ENCODE measurements around the gene CISD1. TPM values are rescaled to one million over a fixed set of nuclear protein-coding genes. Genes with fewer than 3 reads are reported as not detected.
"Not testable (repeated sequence)": the region's sequence is repeated elsewhere in the genome, so short reads cannot be mapped to it uniquely, and the experiment has no call there.

Gene CISD1
- total RNA-seq, 2 donors from 2014 or later = 34.5 to 37.7 TPM

DNA sequence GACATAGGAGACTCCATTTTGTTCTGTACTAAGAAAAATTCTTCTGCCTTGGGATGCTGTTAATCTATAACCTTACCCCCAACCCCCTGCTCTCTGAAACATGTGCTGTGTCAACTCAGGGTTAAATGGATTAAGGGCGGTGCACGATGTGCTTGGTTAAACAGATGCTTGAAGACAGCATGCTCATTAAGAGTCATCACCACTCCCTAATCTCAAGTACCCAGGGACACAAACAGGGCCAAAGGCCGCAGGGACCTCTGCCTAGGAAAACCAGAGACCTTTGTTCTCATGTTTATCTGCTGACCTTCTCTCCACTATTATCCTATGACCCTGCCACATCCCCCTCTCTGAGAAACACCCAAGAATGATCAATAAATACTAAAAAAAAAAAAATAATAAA, 24.3 kb upstream of the CISD1 start:
- not testable (repeated sequence) for DNase-seq; ATAC-seq (replicated peaks in 1 of 2); H3K27me3 Mint-ChIP-seq (ENCODE audit: low read depth); H3K27ac Mint-ChIP-seq; H3K9me3 Mint-ChIP-seq; H3K4me3 Mint-ChIP-seq
- peaks cover 34% of the 10 kb centered on the region for H3K4me1 Mint-ChIP-seq (ENCODE audit: low read depth)
- peaks cover 4 to 13% of the 10 kb centered on the region in 2 donors for H3K36me3 Mint-ChIP-seq (ENCODE audit: insufficient read depth in 2 of 2)

DNA sequence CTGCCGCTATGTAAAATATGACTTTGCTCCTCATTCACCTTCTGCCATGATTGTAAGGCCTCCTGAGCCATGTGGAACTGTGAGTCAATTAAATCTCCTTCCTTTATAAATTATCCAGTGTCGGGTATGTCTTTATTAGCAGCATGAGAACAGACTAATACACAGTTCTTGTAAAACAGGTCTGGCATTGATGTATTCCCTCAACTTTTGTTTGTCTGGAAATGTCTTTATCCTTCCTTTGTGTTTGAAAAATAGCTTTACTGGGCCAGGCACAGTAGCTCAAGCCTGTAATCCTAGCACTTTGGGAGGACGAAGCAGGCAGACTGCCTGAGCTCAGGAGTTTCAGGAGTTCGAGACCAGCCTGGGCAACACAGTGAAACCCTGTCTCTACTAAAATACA, 15.8 kb upstream of the CISD1 start:
- DNase-seq = no peak
- Mint-ChIP-seq H3K4me1 (ENCODE audit: low read depth) (peaks cover 25% of the 10 kb centered on the region), H3K27me3 (ENCODE audit: low read depth) (no peaks in the 10 kb centered on the region), H3K4me3 (no peak overlapping the region), H3K27ac (no peak overlapping the region), H3K9me3 (peaks cover 5 to 6% of the 10 kb centered on the region in 2 donors), H3K36me3 (ENCODE audit: insufficient read depth in 2 of 2) (peaks cover 13 to 14% of the 10 kb centered on the region in 2 donors)
- ATAC-seq (replicated peaks in 1 of 2) = no peak

DNA sequence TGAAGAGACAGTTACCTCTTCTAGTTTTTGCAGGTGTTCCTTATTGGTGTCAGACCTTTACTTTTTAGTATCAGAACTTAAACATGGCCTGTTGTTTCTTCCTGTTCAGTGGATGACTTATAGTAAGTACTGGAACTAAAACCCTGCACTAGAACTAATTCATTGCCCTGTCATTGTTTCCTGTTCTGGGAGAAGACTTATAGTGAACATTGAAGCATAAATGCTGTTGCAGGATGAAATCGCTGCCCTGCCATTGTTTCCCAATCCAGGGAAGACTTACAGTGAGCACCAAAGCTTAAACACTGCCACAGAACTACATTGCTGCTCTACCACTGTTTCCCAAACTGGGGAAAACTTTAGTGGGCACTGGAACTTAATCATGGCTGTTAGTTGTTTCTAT, 14.3 kb upstream of the CISD1 start:
- Mint-ChIP-seq H3K4me1 (ENCODE audit: low read depth) (peaks cover 25% of the 10 kb centered on the region), H3K27ac (no peak overlapping the region), H3K9me3 (peaks cover 3 to 5% of the 10 kb centered on the region in 2 donors), H3K36me3 (ENCODE audit: insufficient read depth in 2 of 2) (peaks cover 10 to 17% of the 10 kb centered on the region in 2 donors), H3K27me3 (ENCODE audit: low read depth) (no peaks in the 10 kb centered on the region), H3K4me3 (no peak overlapping the region)
- ATAC-seq (replicated peaks in 1 of 2) = no peak
- no peak for DNase-seq

DNA sequence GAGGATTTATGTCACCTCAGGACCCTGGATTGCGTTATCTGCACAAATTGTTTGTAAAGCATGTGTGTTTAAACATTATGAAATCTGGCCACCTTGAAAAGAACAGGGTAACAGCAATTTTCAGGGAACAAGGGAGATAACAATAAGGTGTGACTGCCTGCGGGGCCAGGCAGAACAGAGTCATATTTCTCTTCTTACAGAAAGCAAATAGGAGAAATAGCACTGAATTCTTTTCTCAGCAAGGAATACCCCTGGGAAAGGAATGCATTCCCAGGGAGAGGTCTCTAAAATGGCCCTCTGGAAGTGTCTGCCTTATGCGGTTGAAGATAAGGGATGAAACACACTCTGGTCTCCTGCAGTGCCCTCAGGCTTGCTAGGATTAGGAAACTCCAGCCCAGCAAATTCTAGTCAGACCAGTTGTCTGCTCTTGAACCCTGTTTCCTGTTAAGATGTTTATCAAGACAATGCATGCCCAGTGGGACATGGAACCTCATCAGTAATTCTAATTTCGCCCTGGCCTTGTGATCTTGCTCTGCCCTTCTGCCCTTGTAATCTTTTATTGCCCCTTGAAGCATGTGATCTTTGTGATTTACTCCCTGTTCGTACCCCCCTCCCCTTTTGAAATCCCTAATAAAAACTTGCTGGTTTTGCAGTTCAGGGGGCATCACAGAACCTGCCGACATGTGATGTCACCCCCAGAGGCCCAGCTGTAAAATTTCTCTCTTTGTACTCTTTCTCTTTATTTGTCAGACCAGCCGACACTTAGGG, 12.8 kb upstream of the CISD1 start:
- not testable (repeated sequence) for ATAC-seq (replicated peaks in 1 of 2); H3K27me3 Mint-ChIP-seq (ENCODE audit: low read depth); DNase-seq; H3K9me3 Mint-ChIP-seq; H3K4me3 Mint-ChIP-seq; H3K27ac Mint-ChIP-seq
- peaks cover 33% of the 10 kb centered on the region for H3K4me1 Mint-ChIP-seq (ENCODE audit: low read depth)
- peaks cover 10 to 17% of the 10 kb centered on the region in 2 donors for H3K36me3 Mint-ChIP-seq (ENCODE audit: insufficient read depth in 2 of 2)

DNA sequence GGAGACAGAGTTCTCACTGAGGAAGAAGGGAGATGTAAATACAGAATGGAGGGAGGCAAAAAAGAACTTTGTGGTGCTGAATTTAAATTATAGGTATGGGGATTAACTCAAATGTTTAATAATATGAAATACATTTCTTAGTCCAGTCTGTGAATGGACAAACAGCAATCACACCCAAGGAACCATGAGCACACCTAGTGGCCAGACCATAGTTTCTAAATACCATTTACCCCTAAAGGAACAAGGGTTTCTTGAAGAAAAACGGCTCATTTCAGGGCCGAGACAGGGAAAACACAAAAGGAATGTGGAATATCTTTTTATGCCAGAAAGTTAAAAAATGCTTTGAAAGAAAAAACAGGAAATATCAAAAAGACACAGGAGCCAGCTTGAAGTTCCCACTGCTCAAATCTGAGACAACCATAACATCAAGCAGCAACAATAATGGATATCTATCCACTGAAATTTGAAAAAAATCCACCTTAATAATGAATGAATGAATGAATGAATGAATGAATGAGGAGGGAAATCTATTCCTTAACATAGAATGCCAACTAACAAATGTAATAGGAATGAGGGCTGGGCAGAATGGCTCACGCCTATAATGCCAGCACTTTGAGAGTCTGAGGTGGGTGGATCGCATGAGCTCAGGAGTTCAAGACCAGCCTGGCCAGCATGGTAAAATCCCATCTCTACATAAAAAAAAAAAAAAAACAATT, 9.8 kb upstream of the CISD1 start:
- no peaks in the 10 kb centered on the region for H3K27me3 Mint-ChIP-seq (ENCODE audit: low read depth)
- no peak for ATAC-seq (replicated peaks in 1 of 2)

DNA sequence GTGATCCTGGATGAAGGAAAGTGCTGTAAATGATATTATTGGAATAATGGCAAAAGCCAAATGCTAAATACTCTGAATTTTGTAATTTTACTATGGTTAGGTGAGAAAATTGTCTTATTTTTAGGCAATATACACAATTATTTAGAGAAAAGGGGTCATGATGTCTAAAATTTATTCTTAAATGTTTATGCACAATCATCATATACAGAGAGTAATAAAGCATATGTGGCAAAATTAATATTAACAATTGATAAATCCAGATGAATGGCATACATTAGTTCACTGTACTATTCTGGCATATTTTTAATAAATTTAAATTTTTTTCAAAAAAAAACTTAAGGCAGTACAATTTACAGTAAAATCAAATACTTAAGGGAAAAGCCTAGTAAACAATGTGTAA, 8.6 kb upstream of the CISD1 start:
- no peaks in the 10 kb centered on the region for H3K9me3 Mint-ChIP-seq
- DNase-seq = no peak
- H3K27me3 Mint-ChIP-seq (ENCODE audit: low read depth) = no peaks in the 10 kb centered on the region
- H3K27ac Mint-ChIP-seq = no peak overlapping the region
- peaks cover 0 to 8% of the 10 kb centered on the region in 2 donors for H3K36me3 Mint-ChIP-seq (ENCODE audit: insufficient read depth in 2 of 2)
- H3K4me1 Mint-ChIP-seq (ENCODE audit: low read depth) = peaks cover 48% of the 10 kb centered on the region
- H3K4me3 Mint-ChIP-seq = no peak overlapping the region
- ATAC-seq (replicated peaks in 1 of 2) = no peak

More for the DNA sequence above, 9.8 kb upstream of the CISD1 start:
- peaks cover 46% of the 10 kb centered on the region for H3K4me1 Mint-ChIP-seq (ENCODE audit: low read depth)
- H3K36me3 Mint-ChIP-seq (ENCODE audit: insufficient read depth in 2 of 2) = peaks cover 6 to 13% of the 10 kb centered on the region in 2 donors
- no peak for DNase-seq
- H3K4me3 Mint-ChIP-seq = no peak overlapping the region
- H3K27ac Mint-ChIP-seq = no peak overlapping the region
- peaks cover under 1% of the 10 kb centered on the region in 2 donors for H3K9me3 Mint-ChIP-seq

DNA sequence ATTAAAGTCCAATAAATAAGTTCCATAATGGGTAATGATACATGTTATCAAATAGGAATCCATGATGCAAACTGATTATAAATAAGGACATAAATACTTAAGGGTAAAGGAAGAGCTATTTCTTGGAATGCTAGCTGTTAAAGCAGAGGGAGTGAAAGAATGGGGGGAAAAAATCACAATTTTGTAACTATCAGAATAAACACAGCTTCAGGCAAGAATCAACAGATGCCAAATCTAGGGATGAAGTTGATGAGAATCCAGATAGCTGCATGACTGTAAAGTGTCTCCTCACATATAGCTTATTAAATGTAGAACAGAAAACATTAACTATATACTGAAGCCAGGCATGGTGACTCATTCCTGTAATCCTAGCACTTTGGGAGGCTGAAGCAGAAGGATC, 6.2 kb upstream of the CISD1 start:
- peak overlapping the region; percentile 70 for H3K27ac Mint-ChIP-seq
- H3K4me1 Mint-ChIP-seq (ENCODE audit: low read depth) = peaks cover 38% of the 10 kb centered on the region
- DNase-seq (no peak), ATAC-seq (replicated peaks in 1 of 2) (no peak)
- no peaks in the 10 kb centered on the region for H3K27me3 Mint-ChIP-seq (ENCODE audit: low read depth)
- H3K9me3 Mint-ChIP-seq = no peaks in the 10 kb centered on the region
- H3K36me3 Mint-ChIP-seq (ENCODE audit: insufficient read depth in 2 of 2) = peaks cover 4 to 8% of the 10 kb centered on the region in 2 donors
- H3K4me3 Mint-ChIP-seq = peak overlapping the region in 1 of 2 donors; percentile 20

DNA sequence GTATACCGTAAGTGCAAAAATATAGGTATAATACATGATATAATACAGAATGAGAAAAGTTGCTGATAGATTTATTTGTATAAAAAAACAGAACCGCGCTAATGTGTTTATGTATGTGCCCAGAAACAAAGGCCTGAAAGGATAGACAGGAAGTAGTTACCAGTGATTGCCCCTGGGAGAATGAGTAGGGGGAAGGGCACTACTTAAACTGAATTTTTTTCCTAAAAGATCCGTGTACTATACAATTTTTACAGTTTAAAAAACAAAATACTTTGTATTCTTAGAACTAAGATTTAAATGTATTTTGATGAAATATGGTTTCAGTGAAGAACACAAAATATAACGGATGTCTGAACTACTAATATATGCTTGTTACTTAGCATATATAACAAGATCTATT, 4.2 kb upstream of the CISD1 start:
- peaks cover 6 to 7% of the 10 kb centered on the region in 2 donors for H3K36me3 Mint-ChIP-seq (ENCODE audit: insufficient read depth in 2 of 2)
- no peaks in the 10 kb centered on the region for H3K27me3 Mint-ChIP-seq (ENCODE audit: low read depth)
- no peaks in the 10 kb centered on the region for H3K9me3 Mint-ChIP-seq
- peaks cover 43% of the 10 kb centered on the region for H3K4me1 Mint-ChIP-seq (ENCODE audit: low read depth)
- no peak for DNase-seq
- peak overlapping the region; percentile 12 to 92 for H3K4me3 Mint-ChIP-seq
- H3K27ac Mint-ChIP-seq = no peak overlapping the region
- ATAC-seq (replicated peaks in 1 of 2) = no peak

DNA sequence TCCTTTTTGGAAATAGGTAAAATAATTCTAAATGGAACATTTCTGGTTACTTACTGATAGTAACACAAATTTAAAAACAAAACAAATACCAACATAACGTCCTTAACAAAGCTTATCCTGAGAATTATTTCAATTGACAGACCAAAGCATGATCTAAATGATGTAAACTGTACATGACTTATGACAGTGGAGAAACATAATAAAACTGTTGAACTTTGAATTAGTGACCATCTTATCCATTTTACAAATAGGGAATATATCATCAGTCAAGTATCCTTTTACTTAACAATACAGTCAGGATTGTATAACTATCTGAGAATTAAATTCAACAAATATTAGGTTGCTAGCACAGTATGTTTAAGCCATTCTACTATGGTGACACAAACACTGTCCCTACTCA, 3.7 kb upstream of the CISD1 start:
- ATAC-seq (replicated peaks in 1 of 2) = no peak
- H3K9me3 Mint-ChIP-seq = no peaks in the 10 kb centered on the region
- peak overlapping the region; percentile 91 for H3K27ac Mint-ChIP-seq
- peaks cover 43% of the 10 kb centered on the region for H3K4me1 Mint-ChIP-seq (ENCODE audit: low read depth)
- peak overlapping the region; percentile 90 to 92 for H3K4me3 Mint-ChIP-seq
- DNase-seq = no peak
- H3K36me3 Mint-ChIP-seq (ENCODE audit: insufficient read depth in 2 of 2) = peaks cover 6 to 7% of the 10 kb centered on the region in 2 donors
- H3K27me3 Mint-ChIP-seq (ENCODE audit: low read depth) = no peaks in the 10 kb centered on the region

DNA sequence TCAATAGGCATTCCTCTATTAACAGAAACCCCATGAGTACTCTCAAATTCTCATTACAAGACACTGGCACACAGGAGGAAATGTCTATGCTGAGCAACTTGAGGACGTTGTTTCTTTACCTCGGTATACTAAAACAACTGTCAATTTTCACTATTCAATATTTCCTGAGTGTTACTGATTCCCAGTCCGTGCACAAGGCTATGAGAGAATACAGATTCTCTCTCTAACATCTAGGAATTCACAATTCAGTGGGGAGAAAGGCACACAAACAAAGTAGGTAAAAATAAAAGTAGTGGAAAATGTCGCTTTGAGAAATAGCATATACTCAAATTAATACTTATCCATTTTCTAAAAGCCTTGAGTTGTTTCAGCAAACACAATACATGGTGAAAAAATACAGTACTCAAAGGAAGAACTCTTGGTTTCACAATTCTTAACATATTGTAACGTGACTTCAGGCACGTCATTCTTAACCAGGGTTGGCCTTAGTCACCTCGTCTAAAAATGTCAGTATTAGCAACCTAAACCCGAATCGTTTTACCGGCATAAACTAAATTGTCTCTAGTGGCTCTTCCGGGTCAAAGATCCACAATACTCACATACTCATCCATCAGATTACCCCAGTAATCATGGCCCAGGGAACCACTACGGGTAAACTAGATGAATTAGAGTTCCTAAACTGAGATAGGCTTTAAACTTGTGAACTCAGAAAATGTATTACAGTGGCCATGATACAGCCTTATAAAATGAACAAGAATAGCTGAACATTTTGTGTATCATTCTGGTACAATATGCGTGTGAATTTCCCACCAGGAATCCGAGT, 2.7 kb upstream of the CISD1 start:
- Mint-ChIP-seq H3K4me3 (peak overlapping the region; percentile 90 to 92), H3K27ac (peak overlapping the region; percentile 91)
- ATAC-seq (replicated peaks in 1 of 2) = peak; percentile 43 to 48

DNA sequence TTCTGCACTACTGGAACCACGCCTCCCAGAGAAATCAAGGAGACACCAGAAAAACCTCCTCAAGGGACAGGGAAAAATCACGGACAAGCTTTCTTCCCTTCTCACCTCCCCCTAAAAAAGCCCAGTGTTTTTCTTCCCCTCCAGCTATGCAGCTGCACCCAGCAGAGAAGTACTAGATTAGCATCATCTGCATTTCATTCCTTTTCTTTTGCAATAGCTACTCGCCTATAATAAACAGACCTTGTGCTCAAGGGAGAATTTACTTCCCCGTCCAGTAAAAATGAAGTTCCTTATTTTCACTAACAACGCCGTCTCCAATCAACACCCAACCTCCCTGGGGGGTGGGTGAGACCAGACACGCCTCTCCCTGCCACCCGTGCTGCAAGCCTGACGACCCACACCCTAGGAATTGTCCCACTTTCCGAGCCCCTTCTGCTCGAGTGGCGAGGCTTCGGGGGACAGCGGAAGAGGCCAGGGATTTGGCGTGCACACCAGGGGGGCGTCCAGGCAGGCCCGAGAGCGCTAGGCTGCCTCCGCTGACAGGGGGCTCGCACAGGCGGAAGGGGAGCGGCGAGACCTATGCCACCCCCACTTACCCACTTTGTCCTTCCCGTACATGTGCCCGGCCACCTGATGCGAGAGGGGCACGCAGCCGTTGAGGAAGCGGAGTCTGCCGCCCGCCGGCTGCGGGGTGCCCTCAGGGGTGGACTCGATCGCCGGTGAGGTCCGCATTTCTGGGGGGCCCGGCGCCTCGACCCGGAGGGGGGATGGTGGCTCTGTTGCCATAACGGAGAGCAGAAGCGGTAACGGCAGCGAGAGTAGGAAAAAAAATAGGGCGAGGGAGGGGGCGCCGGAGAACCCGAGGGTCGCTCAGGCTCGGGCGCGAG, 1.9 kb upstream of the CISD1 start:
- ATAC-seq (replicated peaks in 1 of 2) (peak; percentile 4 to 9), DNase-seq (peak; percentile 37 to 48)
- peak overlapping the region; percentile 91 for H3K27ac Mint-ChIP-seq
- H3K4me3 Mint-ChIP-seq = peak overlapping the region; percentile 90 to 92
- H3K36me3 Mint-ChIP-seq (ENCODE audit: insufficient read depth in 2 of 2) = peaks cover 6 to 7% of the 10 kb centered on the region in 2 donors
- H3K9me3 Mint-ChIP-seq = no peaks in the 10 kb centered on the region
- H3K27me3 Mint-ChIP-seq (ENCODE audit: low read depth) = no peaks in the 10 kb centered on the region
- H3K4me1 Mint-ChIP-seq (ENCODE audit: low read depth) = peaks cover 40% of the 10 kb centered on the region

More for the DNA sequence above, 2.7 kb upstream of the CISD1 start:
- Mint-ChIP-seq H3K4me1 (ENCODE audit: low read depth) (peaks cover 42% of the 10 kb centered on the region), H3K9me3 (no peaks in the 10 kb centered on the region), H3K27me3 (ENCODE audit: low read depth) (no peaks in the 10 kb centered on the region), H3K36me3 (ENCODE audit: insufficient read depth in 2 of 2) (peaks cover 6 to 7% of the 10 kb centered on the region in 2 donors)
- peak; percentile 27 to 41 for DNase-seq

Measured in activated T-cell treated with anti-CD3 and anti-CD28 coated beads, Interleukin-2, amount 50 U/mL, for 72 hours (primary cell).